HepG2 (cell line): ENCODE data around the gene EEIG1. TPM values are rescaled to one million over a fixed set of nuclear protein-coding genes. Genes with fewer than 3 reads are reported as not detected.

ENCODE experiments used
- RFX3 ChIP-seq: IDR thresholded peaks from 2 replicates; pipeline ENCODE4 v1.6.1; 2016; ENCODE audit warnings: missing biosample characterization, missing genetic modification reagents
- ZBTB40 ChIP-seq, 2 experiments: fragments of 450-650 bp in 1 of 2; sonication (generic) in 1 of 2; formaldehyde crosslinking in 1 of 2; IDR thresholded peaks; 2 replicates each; pipeline versions ENCODE4 v1.6.1 to v1.8.0; 2016 to 2022; ENCODE audit warnings: antibody characterized with exemption in 1 of 2, mild to moderate bottlenecking in 1 of 2, missing genetic modification reagents in 1 of 2
- ZNF891 ChIP-seq: sonication (generic); formaldehyde crosslinking; IDR thresholded peaks from 2 replicates; pipeline ENCODE4 v1.5.0; 2020; ENCODE audit warnings: mild to moderate bottlenecking, missing genetic modification reagents
- polyA plus RNA-seq, 8 experiments: library from polyadenylated mRNA; depleted of rRNA in 3 of 8; stranded (reverse) in 7 of 8; unstranded in 1 of 8; fragments of >200 nt; fragmentation: Illumina TruSeq in 4 of 8; extraction: Trizol in 4 of 8; gene quantifications; 2 replicates each; pipeline versions ENCODE4 v1.2.1 to v1.2.3, GENCODE V29; 2011 to 2016; ENCODE audit warnings: low read depth in 4 of 8, missing spikeins in 1 of 8, mixed read lengths in 1 of 8; ENCODE audit not compliant: insufficient read depth in 1 of 8
- total RNA-seq, 5 experiments: library from RNA; depleted of rRNA; stranded (reverse); fragments of >200 nt; fragmentation: Illumina TruSeq; extraction: Trizol; gene quantifications; 2 replicates each; pipeline ENCODE4 v1.2.3, GENCODE V29; 2016; ENCODE audit warnings: low read depth in 1 of 5

The EEIG1 gene
- total and polyA plus RNA-seq, 2 of the 13 experiments (the other 11 are each of a cell fraction or from before 2014, with no cell fraction given): 16.6 to 25.2 TPM

- TF ChIP-seq ZBTB40 (IDR thresholded peaks at IDR 0.05): no peak
- TF ChIP-seq ZBTB40 (CRISPR knock-in tag; IDR thresholded peaks at IDR 0.05): 0 out of 2 replicates have a peak, but pooled peaks have one; percentile 26
- TF ChIP-seq ZNF891 (CRISPR knock-in tag): peak; percentile 60; the same call in 1 of the 2 replicates
- no peak for TF ChIP-seq RFX3
These were observed 851 bp upstream of the EEIG1 start (continued) for GRCh38 chr9:127981559-127982121.
